Measurements from ENCODE around the gene PNCK. TPM values are rescaled to one million over a fixed set of nuclear protein-coding genes. Genes with fewer than 3 reads are reported as not detected.

PNCK gene
- total RNA-seq, 1 experiment from 2014 or later = 0.70 TPM

DNA sequence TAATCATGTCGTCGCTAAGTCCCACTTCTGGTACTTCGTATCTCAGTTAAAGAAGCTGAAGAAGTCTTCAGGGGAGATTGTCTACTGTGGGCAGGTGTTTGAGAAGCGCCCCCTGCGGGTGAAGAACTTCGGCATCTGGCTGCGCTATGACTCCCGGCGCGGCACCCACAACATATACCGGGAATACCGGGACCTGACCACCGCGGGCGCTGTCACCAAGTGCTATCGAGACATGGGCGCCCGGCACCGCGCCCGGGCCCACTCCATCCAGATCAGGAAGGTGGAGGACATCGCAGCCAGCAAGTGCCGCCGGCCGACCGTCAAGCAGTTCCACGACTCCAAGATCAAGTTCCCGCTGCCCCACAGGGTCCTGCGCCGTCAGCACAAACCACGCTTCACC is 11.3 kb downstream of the PNCK start:
- no peak for DNase-seq (ENCODE audit: low spot score)

DNA sequence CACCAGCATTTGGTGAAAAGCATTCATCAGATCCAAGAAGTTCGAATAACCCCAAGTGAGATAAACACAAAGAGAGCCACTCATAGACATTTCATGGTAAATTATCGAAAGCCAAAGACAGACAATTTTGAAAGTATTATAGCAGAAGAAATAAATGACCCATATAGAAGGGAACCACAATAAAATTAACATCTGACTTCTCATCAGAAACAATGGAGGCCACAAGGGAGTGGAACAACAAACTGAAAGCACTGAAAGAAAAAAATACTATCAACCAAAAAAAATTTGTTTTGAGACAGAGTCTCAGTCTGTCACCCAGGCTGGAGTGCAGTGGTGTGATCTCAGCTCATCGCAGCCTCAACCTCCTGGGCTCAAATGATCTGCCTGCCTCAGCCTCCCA is 14.3 kb downstream of the PNCK start:
- no peak for DNase-seq (ENCODE audit: low spot score)

DNA sequence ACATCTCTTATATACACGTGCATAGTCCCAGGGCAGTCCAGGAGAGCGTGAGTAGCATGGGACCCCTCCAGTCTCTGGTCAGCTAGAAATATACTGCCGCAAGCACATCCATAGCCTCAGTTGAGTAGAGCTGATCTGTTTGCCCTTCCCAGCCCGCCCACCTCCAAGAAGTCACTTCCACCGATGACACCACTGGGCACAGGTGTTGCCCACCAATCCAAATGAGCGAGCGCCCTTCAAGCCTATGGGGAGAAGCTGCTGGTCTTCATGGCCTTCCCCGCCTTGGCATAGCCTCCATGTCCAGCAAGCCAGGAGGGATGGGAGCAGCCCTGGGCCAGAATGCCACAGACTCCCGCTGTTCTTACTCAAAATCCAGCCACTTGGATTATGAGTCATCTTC is 16.5 kb downstream of the PNCK start:
- DNase-seq (ENCODE audit: low spot score) = no peak

DNA sequence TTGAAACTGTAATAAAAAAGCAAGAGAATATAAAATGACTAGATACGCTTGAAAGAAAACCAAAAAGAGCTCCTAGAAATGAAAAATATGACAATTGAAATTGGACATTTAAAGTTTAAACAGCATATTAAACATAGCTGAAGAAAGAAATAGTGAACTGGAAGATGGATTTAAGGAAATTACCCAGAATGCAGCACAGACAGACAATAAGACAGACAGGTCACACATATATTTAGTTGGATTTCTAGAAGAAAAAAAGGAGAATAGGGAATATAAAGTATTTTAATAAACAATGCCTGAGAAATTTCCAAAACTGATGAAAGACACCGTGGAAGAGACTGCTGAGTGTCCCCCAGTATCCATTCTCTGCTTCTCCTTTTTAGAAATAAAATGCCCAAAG is 20.1 kb downstream of the PNCK start:
- no peak for DNase-seq (ENCODE audit: low spot score)

DNA sequence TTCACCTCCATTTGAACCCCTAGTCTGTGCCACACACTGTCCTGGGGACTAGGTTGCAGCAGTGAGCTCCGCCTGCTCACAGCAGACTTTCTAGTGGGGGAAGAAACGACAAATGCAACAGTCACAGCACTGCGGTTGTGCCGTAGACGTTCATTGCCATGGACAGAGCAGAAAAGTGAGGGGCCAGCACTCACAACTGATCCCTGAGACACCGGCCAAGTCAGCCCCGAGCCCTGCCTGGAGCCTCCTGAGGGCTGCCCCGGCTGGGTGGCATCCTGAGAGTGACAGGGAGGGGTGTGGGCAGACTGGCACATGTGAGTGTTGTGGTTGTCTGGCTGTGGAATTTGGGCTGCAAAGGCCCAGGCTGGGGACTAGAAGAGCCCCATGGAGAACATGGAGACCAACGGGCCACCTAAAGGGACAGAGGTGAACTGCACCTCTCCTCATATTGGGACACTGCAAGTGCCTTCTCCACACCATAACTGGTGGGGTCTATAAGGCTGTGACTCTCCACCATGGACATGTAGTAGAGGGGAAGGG is 22.0 kb downstream of the PNCK start:
- no peak for DNase-seq (ENCODE audit: low spot score)

DNA sequence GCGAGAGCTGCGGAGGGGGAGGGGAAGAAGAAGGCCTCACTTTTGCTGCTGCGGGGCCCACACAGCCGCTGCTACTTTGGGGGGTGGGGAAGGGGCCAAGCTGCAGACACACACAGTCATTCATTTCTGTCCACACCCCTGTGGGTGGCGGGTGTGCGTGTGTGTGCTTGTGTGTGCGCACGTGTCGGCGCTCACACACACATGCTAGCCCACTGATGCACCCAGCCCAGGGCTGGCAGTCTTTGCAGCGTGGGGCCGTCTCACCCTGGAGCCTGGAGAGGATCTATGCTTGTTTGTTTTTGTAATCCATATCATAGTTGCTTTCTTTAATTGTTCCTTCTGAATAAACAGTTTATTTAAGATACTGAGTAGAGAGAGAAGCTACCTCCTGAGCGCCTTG is 22.7 kb downstream of the PNCK start:
- no peak for DNase-seq (ENCODE audit: low spot score)

DNA sequence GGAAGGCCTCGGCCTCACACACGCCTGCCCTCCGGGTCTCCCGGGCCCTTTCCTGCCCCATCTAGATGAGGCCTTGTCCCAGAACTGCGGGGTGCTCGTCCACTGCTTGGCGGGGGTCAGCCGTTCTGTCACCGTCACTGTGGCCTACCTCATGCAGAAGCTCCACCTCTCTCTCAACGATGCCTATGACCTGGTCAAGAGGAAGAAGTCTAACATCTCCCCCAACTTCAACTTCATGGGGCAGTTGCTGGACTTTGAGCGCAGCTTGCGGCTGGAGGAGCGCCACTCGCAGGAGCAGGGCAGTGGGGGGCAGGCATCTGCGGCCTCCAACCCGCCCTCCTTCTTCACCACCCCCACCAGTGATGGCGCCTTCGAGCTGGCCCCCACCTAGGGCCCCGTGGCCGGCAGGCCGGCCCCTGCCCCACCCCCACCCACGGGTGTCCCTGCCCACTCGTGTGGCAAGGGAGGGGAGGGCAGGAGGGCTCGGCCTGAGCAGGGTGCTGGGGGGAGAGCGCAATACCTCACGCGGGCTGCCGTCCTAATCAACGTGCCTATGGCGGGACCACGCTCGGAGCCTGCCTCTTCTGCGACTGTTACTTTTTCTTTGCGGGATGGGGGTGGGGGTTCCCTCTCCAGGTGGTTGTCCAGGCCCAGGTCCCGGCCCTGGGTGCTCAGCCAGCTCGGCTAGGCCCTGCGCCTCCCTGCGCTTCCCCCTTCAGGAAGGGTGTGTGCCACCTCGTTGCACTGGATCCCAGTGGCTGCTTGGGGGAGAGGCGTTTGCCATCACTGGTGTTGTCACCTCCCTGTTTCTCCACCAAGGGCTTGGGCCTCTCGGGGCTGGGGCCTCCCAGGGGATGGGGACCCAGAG is 23.5 kb downstream of the PNCK start:
- DNase-seq (ENCODE audit: low spot score) = no peak

DNA sequence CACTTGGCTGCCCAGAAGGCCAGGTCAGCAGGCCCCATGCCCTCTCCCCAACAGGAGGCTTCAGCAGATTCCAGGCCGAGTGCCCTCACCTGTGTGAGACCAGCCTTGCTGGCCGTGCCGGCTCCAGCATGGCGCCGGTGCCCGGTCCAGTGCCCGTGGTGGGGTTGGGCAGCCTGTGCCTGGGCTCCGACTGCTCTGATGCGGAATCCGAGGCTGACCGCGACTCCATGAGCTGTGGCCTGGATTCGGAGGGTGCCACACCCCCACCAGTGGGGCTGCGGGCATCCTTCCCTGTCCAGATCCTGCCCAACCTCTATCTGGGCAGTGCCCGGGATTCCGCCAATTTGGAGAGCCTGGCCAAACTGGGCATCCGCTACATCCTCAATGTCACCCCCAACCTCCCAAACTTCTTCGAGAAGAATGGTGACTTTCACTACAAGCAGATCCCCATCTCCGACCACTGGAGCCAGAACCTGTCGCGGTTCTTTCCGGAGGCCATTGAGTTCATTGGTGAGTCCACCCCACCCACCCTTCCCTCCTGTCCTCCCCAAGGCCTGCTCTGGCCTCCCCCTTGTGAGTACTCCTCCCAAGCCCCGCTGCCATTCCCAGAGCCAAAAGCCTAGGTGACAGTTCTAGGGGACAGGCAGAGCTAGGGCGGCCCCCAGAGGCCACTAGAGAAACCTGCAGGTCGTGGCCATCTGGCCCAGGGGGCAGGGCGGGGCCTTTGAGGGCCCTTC is 24.3 kb downstream of the PNCK start:
- no peak for DNase-seq (ENCODE audit: low spot score)

DNA sequence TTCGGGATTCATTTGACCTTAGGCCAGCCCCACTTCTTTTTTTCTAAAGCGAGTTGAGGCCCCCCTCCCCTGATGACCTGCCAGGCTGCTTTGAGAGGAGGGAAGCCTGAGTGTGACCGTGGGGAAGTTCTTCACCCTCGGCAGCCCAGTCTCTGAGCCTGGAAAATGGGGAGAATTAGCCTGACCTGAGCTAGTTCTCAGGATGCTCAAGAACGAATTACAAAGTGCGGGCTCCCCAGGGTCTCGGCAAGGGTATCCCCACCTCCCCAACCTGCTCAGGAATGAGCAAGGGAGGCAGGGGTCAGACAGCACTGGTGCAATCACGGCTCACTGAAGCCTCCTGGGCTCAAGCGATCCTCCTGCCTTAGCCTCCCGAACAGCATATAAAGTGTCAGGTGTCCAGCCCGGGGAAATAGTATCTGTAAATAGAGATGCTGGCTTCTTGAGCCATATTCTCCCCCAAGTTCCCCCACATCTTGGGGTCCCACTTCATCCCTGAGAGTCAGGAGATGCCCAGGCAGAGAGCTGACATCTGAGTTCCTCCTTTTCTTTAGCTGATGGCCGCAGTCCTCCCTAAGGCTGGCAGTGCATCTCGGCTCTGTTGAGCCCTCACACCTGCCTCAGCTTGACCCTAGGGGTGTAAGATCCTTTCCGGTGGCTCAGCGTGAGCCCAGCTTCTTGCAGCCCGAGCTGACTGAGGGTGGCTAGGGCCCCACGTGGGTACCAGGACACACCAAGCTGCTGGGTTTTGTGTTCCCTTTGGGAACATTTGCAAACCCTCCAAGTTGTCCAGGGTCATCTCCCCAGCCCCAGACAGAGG is 25.0 kb downstream of the PNCK start:
- DNase-seq (ENCODE audit: low spot score) = no peak

DNA sequence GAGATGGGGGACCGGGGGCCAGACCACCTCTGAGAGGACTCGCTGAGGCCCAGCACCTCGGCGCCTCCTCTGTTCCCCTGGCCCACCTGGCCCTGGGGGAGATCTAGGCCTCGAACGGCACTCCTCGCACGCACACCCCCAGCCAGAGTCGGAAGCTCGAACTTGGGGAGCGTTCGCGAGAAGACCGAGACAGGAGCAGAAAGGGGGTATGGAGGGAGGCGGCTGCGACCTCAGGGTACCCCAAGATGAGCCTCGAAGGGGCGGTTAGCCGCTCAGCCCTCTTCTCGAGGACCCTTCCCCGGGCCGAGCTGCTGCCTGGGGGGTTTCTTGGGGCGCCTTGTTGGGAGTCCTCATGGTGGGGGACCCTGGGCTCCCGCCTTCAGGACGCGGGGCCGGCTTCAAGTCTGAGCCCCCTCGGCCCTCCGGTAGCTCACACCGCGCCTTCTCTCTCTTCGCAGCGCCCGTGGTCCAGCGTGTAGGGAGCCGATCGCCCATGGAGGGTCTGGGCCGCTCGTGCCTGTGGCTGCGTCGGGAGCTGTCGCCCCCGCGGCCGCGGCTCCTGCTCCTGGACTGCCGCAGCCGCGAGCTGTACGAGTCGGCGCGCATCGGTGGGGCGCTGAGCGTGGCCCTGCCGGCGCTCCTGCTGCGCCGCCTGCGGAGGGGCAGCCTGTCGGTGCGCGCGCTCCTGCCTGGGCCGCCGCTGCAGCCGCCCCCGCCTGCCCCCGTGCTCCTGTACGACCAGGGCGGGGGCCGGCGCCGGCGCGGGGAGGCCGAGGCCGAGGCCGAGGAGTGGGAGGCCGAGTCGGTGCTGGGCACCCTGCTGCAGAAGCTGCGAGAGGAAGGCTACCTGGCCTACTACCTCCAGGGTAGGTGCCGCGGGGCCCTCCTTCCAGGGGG is 25.9 kb downstream of the PNCK start:
- no peak for DNase-seq (ENCODE audit: low spot score)

DNA sequence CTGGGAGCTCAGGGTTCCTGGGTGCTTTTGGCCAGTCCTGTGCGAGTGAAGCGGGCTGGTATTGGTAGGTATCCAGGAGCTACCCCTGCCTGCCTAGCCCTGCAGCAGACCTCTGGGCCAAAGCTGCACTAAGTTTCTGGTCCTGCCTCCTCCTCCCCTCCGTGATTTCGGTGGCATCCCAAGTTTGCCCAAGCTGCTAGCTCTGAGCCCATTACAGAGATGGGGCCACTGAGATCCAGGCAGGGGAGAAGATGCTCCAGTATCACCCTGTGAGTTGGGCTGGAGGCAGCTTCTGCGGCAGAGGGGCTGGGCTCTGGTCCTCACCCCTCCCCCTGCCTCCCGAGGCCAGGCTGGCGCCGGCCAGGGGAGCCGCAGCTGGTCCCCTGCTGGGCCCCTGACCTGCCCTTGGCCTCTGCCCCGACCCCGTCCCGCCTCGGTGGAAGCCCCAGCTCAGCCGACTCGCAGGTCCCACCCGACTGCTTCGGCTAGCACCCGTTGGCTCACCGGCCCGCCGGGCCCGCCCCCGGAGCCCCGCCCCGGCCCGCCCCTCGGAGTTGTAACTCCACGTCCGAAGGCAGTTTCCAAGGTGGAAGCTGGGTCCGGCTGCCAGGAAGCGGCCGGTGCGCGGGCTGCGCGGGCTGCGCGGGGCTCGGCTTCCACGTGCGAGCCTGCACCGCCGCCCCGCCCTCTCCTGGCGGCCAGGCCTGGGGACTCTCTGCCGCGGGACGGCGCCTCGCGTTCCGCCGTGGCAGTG is 26.8 kb downstream of the PNCK start, which contains the start of gene DUSP9:
TSS of gene DUSP9 (plus strand) at position 584 of the 754 bp plus-strand sequence. CDS start 751 bp downstream, outside the sequence.
- DNase-seq (ENCODE audit: low spot score) = no peak

DNA sequence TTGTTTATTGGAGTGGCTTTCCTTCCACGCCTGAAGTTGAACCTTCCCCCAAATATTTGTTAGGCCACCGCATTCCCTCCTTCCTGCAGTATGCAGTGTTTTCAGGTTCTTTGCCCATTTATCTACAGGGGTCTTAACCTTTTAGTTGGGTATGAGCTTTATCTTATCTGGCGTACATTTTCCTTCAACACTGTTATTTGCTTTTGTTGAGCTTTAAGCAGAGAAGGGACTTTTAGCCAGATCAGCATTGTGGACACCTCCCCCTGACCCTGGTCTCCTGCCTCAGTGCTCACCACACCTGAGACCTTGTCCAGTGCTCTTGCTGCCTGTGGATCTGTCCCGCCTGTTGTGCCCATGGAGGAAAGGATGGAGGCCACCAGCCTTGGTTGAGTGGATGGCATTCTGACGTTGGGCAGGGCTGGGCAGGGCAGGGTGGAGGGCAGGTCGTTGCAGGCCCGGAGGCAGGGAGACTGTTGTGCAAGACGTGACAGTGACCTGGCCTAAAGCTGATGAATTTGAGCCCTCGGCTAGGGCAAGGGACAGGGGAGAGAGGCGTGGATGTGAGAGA is 27.6 kb downstream of the PNCK start:
- no peak for DNase-seq (ENCODE audit: low spot score)

DNA sequence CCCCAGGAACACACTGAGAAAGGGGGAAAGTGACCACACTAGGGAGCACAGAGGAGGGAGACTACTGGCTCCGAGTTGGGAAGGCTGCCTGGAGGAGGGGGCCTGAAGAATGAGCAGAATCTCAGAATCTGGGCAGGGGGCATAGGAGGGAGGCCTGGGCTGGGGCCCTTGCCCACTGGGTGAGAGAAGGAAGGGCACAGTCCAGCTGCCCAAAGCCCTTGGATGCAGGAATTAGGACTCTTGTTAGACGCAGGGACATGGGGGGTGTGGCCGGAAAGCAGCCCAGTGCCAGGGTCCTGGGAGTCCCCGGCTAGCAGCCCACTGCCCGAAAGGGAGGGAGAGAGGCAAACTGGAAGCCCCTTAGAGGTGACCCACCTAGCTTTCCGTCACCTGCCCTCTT is 28.5 kb downstream of the PNCK start:
- no peak for DNase-seq (ENCODE audit: low spot score)

DNA sequence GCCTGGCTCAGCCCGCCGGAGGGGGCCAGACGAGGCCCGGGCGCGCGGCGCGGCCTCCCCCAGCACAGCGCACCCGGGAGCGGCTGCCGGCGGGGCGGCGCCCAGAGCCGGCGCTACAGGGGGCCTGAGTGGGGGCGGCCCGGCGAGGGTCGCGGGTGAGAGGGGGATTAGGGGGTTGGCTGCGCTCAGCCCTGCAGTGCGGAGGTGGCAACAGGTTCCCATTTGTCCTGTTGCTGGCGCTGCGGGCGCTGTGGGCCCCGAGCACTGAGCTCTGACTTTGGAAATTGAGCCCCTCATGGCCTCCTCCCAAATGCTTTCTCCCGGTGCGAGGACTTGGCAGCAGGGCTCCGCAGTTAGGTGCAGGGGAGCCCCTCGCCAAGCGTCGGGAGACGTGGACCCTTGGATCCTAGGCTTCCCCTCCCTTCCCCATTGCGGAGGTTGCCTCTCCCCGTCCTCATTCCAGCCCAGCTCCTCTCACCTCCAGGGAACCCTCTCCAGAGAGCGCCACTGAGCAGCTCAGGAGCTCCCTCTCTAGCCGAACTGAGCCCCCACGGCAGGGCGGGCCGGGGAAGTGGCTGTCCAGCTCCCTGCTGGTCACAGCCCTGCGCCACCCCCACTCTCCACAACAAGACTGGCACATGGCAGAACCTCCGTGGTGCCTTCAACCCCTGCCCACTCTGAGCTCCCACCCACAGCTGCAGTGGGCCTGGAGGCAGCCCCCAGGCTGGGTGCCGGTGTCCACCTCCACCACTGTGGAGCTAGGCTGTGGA is 29.1 kb downstream of the PNCK start:
- DNase-seq (ENCODE audit: low spot score) = no peak

DNA sequence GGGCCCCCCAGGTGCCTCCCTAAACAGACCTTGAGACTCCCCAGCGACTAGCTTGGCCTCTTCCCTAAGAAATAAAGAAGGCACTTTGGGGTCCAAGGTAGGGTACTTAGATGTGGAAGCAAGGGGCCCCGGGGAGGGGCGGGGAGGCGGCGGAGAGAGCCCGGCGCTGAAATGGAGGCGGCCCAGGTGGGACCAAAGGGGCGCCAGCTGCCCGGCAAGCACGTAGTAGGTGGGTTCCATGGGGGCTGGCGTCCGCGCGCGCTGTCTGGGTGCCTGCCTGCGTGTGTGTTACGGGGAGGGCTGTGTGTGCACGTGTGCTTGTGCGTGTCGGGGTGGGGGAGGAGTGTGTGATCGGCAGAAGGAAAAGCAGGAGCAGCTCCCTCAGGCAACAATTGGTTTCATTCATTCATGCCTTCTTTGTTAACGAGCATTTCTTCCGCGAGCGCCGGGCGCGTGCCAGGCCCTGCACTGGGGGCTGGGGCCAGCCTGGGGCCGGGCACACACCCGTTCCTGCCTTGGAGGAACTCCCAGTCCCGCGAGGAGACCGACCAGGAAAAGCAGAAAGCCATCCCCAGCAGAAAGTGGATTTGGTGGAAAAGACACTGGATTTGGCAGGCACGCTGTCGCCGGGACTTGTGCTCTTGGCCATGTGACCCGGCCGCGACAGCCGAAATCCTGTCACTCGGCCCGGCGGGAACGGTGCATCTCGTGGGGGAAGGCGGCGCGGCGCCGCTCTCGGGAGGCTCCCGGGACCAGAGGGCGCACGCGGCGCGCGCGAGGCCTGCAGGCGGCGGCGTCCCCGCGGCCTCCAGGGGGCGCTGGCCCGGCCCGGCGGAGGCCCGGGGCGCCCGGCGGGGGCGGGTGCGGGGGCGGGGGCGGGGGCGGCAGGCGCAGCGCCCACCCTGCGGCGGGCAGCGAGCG is 29.9 kb downstream of the PNCK start:
- no peak for DNase-seq (ENCODE audit: low spot score)

DNA sequence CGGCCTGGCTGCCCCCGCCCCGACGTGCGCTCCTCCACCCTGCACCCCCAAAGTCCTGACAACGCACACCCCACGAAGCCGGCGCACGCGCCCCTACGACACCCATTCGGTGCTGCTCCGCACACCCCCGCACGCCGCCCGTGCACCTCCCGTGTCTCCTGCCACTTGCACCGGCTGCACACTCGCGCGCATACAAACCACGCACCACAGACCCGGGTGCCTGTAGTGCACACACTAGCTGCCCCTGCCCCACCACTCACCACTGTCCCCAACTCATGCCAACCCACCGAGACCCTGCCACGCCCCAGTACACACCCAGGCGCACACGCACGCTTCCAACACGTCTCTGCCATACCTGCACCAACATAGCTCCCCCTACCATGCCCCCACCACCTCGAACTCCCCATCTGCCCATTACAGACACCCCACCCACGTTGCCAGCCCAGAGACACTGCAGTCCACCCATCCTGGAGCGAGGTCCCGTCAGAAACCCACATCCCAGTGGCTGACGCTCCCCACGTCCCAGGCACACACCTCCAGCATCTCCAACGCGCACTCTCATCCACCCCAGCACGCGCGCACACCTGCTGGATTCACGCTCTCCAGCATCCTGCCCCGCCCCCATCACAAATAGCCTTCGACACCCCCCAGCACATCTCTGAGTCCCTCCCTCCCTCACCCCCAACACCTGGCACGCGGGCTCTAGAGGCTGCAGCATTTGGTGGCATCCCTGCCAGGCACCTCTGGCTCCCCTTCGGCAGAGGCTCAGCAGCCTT is 30.8 kb downstream of the PNCK start:
- no peak for DNase-seq (ENCODE audit: low spot score)

DNA sequence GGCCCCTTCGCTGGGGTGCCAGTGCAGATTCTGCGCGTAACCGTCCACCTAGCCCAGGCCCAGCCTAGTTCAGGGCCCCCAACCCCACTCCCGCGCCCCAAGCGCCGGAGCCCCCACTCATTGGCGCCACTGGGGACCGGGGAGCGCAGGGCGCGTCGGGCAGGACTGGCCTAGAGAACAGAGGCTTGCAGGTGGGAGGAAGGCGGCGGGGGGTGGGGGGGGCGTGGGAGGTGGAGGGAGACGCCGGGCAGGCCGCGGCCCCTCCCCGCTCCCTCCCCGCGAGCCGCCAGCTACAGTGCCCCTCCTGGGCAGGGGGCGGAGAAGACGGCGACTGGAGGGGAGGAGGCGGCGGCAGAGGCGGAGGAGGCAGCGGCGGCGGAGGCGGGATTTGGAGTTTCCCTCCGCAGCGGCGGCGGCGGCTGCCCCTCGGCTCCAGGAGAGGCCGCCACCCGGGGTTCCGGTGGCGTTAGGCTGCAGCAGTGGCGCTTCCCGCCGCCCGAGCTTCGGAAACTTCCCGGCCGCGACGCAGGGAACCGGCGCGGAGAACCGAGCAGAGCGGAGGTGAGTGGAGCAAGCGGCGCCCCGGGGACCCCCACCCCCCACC is 31.5 kb downstream of the PNCK start:
- DNase-seq (ENCODE audit: low spot score) = no peak
